IMR-90 (cell line): ENCODE data around the gene GRID1.

Source experiments
- BHLHE40 ChIP-seq: fragments of 150-350 bp; IDR thresholded peaks from 2 replicates; pipeline ENCODE4 v1.6.1; 2016; ENCODE audit warnings: mild to moderate bottlenecking, low read depth, low read length
- CTCF ChIP-seq: conservative IDR thresholded peaks from 2 replicates; pipeline ENCODE4 v1.5.1; 2012; ENCODE audit warnings: mild to moderate bottlenecking, low read depth, low read length, improper control_type of control experiment
- MAFK ChIP-seq: IDR thresholded peaks from 2 replicates; pipeline ENCODE4 v1.6.1; 2012; ENCODE audit warnings: low read depth, low read length, improper control_type of control experiment
- POLR2A ChIP-seq: IDR thresholded peaks from 2 replicates; pipeline ENCODE4 v1.6.1; 2012; ENCODE audit warnings: mild to moderate bottlenecking, low read depth, low read length
- RAD21 ChIP-seq: IDR thresholded peaks from 2 replicates; pipeline ENCODE4 v1.6.1; 2012; ENCODE audit warnings: low read length, improper control_type of control experiment
- RFX5 ChIP-seq: IDR thresholded peaks from 2 replicates; pipeline ENCODE4 v1.8.0; 2012; ENCODE audit warnings: low read depth, mild to moderate bottlenecking, low read length, moderate library complexity
- SMC3 ChIP-seq: fragments of 150-350 bp; IDR thresholded peaks from 2 replicates; pipeline ENCODE4 v1.6.1; 2016; ENCODE audit warnings: low read depth, mild to moderate bottlenecking, antibody characterized with exemption, low read length, moderate library complexity
- USF2 ChIP-seq: fragments of 150-350 bp; IDR thresholded peaks from 2 replicates; pipeline ENCODE4 v1.6.1; 2017; ENCODE audit warnings: mild to moderate bottlenecking, antibody characterized with exemption, low read length, low read depth

GRCh38 chr10:85593226-85593772, 773.3 kb downstream of the GRID1 start:
- TF ChIP-seq CTCF (no peak), BHLHE40 (no peak), SMC3 (no peak), POLR2A (no peak), RAD21 (no peak), RFX5 (no peak), MAFK (no peak), USF2 (no peak)
